GM18519 (cell line): Measurements from ENCODE around the gene HPN.
"Not testable (repeated sequence)": the region's sequence is repeated elsewhere in the genome, so short reads cannot be mapped to it uniquely, and the experiment has no call there.

Experiments used
- ATAC-seq: cut with Tn5 transposase; IDR thresholded peaks from one replicate; pipeline ENCODE4 v1.9.1; 2021; ENCODE audit warnings: mild to moderate bottlenecking, moderate library complexity; ENCODE audit not compliant: unreplicated experiment, low FRiP score

HPN gene

GRCh38 chr19:35008891-35009341 is 32.6 kb upstream of the HPN start:
- ATAC-seq, result no peak

GRCh38 chr19:35009424-35010415 is 31.8 kb upstream of the HPN start:
- ATAC-seq, result no peak

GRCh38 chr19:35011091-35011689 is 30.3 kb upstream of the HPN start:
- ATAC-seq, result no peak

- ATAC-seq, result no peak
Observed at GRCh38 chr19:35011737-35012682, 29.5 kb upstream of the HPN start.

- ATAC-seq, result no peak
Observed at GRCh38 chr19:35013041-35013819, 28.3 kb upstream of the HPN start.

- ATAC-seq, result no peak
Observed at GRCh38 chr19:35013820-35014754, 27.4 kb upstream of the HPN start.

- ATAC-seq, result not testable (repeated sequence)
Observed at GRCh38 chr19:35014774-35015173, 26.7 kb upstream of the HPN start.

GRCh38 chr19:35015270-35015953 is 26.1 kb upstream of the HPN start:
- no peak for ATAC-seq

GRCh38 chr19:35015954-35016351 is 25.6 kb upstream of the HPN start:
- ATAC-seq, result no peak

GRCh38 chr19:35017507-35017906 is 24.0 kb upstream of the HPN start:
- ATAC-seq, result no peak

- no peak for ATAC-seq
Observed at GRCh38 chr19:35018379-35018778, 23.1 kb upstream of the HPN start.

GRCh38 chr19:35019144-35019543 is 22.4 kb upstream of the HPN start:
- ATAC-seq, result no peak

- no peak for ATAC-seq
Observed at GRCh38 chr19:35021016-35021415, 20.5 kb upstream of the HPN start.

- ATAC-seq, result no peak
Observed at GRCh38 chr19:35021596-35021995, 19.9 kb upstream of the HPN start.

- no peak for ATAC-seq
Observed at GRCh38 chr19:35022460-35022859, 19.1 kb upstream of the HPN start.

- ATAC-seq, result no peak
Observed at GRCh38 chr19:35023428-35023827, 18.1 kb upstream of the HPN start.

- no peak for ATAC-seq
Observed at GRCh38 chr19:35024095-35024494, 17.4 kb upstream of the HPN start.

- ATAC-seq, result no peak
Observed at GRCh38 chr19:35025969-35026368, 15.6 kb upstream of the HPN start.
